ENCODE data around the gene SLC25A26.
A peak's percentile ranks its signal among the peaks of the same experiment; 100 is the strongest.

SLC25A26 gene

GRCh38 chr3:66383998-66384745 lies 163.4 kb downstream of the SLC25A26 start:
- Histone ChIP-seq H3K36me3 (ENCODE audit: control insufficient read depth, insufficient read depth, low read length) (peaks cover 66% of the 10 kb centered on the region), H3K27ac (ENCODE audit: low read depth, low read length) (no peak overlapping the region), H3K4me3 (ENCODE audit: low read length) (no peak overlapping the region), H3K9ac (ENCODE audit: low read length) (no peak overlapping the region), H3K27me3 (ENCODE audit: control insufficient read depth, insufficient read depth, low read length) (no peaks in the 10 kb centered on the region), H3K4me1 (ENCODE audit: control insufficient read depth, insufficient read depth, low read length) (peaks cover 10% of the 10 kb centered on the region)

GRCh38 chr3:66385066-66385465 lies 164.3 kb downstream of the SLC25A26 start:
- Histone ChIP-seq H3K4me1 (ENCODE audit: control insufficient read depth, insufficient read depth, low read length) (peaks cover 10% of the 10 kb centered on the region), H3K27me3 (ENCODE audit: control insufficient read depth, insufficient read depth, low read length) (no peaks in the 10 kb centered on the region), H3K27ac (ENCODE audit: low read depth, low read length) (no peak overlapping the region), H3K4me3 (ENCODE audit: low read length) (no peak overlapping the region), H3K36me3 (ENCODE audit: control insufficient read depth, insufficient read depth, low read length) (peaks cover 57% of the 10 kb centered on the region), H3K9ac (ENCODE audit: low read length) (no peak overlapping the region)

- Histone ChIP-seq H3K4me3 (ENCODE audit: low read length) (no peak overlapping the region), H3K9ac (ENCODE audit: low read length) (no peak overlapping the region), H3K27me3 (ENCODE audit: control insufficient read depth, insufficient read depth, low read length) (no peaks in the 10 kb centered on the region), H3K4me1 (ENCODE audit: control insufficient read depth, insufficient read depth, low read length) (peaks cover 8% of the 10 kb centered on the region), H3K36me3 (ENCODE audit: control insufficient read depth, insufficient read depth, low read length) (peaks cover 48% of the 10 kb centered on the region), H3K27ac (ENCODE audit: low read depth, low read length) (peak overlapping the region; percentile 3)
Measured at GRCh38 chr3:66386011-66386924, 165.5 kb downstream of the SLC25A26 start.

GRCh38 chr3:66386925-66387650 lies 166.3 kb downstream of the SLC25A26 start:
- Histone ChIP-seq H3K4me1 (ENCODE audit: control insufficient read depth, insufficient read depth, low read length) (peaks cover under 1% of the 10 kb centered on the region), H3K36me3 (ENCODE audit: control insufficient read depth, insufficient read depth, low read length) (peaks cover 42% of the 10 kb centered on the region), H3K27me3 (ENCODE audit: control insufficient read depth, insufficient read depth, low read length) (no peaks in the 10 kb centered on the region), H3K4me3 (ENCODE audit: low read length) (no peak overlapping the region), H3K27ac (ENCODE audit: low read depth, low read length) (no peak overlapping the region), H3K9ac (ENCODE audit: low read length) (no peak overlapping the region)

GRCh38 chr3:66390013-66390412 lies 169.2 kb downstream of the SLC25A26 start:
- Histone ChIP-seq H3K9ac (ENCODE audit: low read length) (no peak overlapping the region), H3K27ac (ENCODE audit: low read depth, low read length) (no peak overlapping the region), H3K27me3 (ENCODE audit: control insufficient read depth, insufficient read depth, low read length) (no peaks in the 10 kb centered on the region), H3K36me3 (ENCODE audit: control insufficient read depth, insufficient read depth, low read length) (peaks cover 30% of the 10 kb centered on the region), H3K4me1 (ENCODE audit: control insufficient read depth, insufficient read depth, low read length) (peaks cover 9% of the 10 kb centered on the region), H3K4me3 (ENCODE audit: low read length) (no peak overlapping the region)

GRCh38 chr3:66392512-66392911 lies 171.7 kb downstream of the SLC25A26 start:
- peaks cover 18% of the 10 kb centered on the region for H3K4me1 ChIP-seq (ENCODE audit: control insufficient read depth, insufficient read depth, low read length)
- peaks cover 35% of the 10 kb centered on the region for H3K36me3 ChIP-seq (ENCODE audit: control insufficient read depth, insufficient read depth, low read length)
- no peak overlapping the region for H3K9ac ChIP-seq (ENCODE audit: low read length)
- H3K4me3 ChIP-seq (ENCODE audit: low read length), result no peak overlapping the region
- no peak overlapping the region for H3K27ac ChIP-seq (ENCODE audit: low read depth, low read length)
- no peaks in the 10 kb centered on the region for H3K27me3 ChIP-seq (ENCODE audit: control insufficient read depth, insufficient read depth, low read length)

GRCh38 chr3:66392966-66393332 lies 172.1 kb downstream of the SLC25A26 start:
- no peak overlapping the region for H3K4me3 ChIP-seq (ENCODE audit: low read length)

GRCh38 chr3:66393333-66394005 lies 172.7 kb downstream of the SLC25A26 start:
- H3K4me1 ChIP-seq (ENCODE audit: control insufficient read depth, insufficient read depth, low read length), result peaks cover 21% of the 10 kb centered on the region
- no peak overlapping the region for H3K9ac ChIP-seq (ENCODE audit: low read length)
- H3K27me3 ChIP-seq (ENCODE audit: control insufficient read depth, insufficient read depth, low read length), result no peaks in the 10 kb centered on the region
- peak overlapping the region; percentile 65 for H3K27ac ChIP-seq (ENCODE audit: low read depth, low read length)
- H3K36me3 ChIP-seq (ENCODE audit: control insufficient read depth, insufficient read depth, low read length), result peaks cover 39% of the 10 kb centered on the region
- no peak overlapping the region for H3K4me3 ChIP-seq (ENCODE audit: low read length)

More at GRCh38 chr3:66392966-66393332, 172.1 kb downstream of the SLC25A26 start:
- H3K27ac ChIP-seq (ENCODE audit: low read depth, low read length), result peak overlapping the region; percentile 65
- H3K27me3 ChIP-seq (ENCODE audit: control insufficient read depth, insufficient read depth, low read length), result no peaks in the 10 kb centered on the region
- peaks cover 21% of the 10 kb centered on the region for H3K4me1 ChIP-seq (ENCODE audit: control insufficient read depth, insufficient read depth, low read length)
- H3K36me3 ChIP-seq (ENCODE audit: control insufficient read depth, insufficient read depth, low read length), result peaks cover 39% of the 10 kb centered on the region
- no peak overlapping the region for H3K9ac ChIP-seq (ENCODE audit: low read length)

GRCh38 chr3:66394019-66394752 lies 173.4 kb downstream of the SLC25A26 start:
- peaks cover 41% of the 10 kb centered on the region for H3K36me3 ChIP-seq (ENCODE audit: control insufficient read depth, insufficient read depth, low read length)

GRCh38 chr3:66394753-66395249 lies 174.0 kb downstream of the SLC25A26 start:
- Histone ChIP-seq H3K9ac (ENCODE audit: low read length) (no peak overlapping the region), H3K4me3 (ENCODE audit: low read length) (no peak overlapping the region), H3K36me3 (ENCODE audit: control insufficient read depth, insufficient read depth, low read length) (peaks cover 41% of the 10 kb centered on the region), H3K4me1 (ENCODE audit: control insufficient read depth, insufficient read depth, low read length) (peaks cover 21% of the 10 kb centered on the region), H3K27me3 (ENCODE audit: control insufficient read depth, insufficient read depth, low read length) (no peaks in the 10 kb centered on the region), H3K27ac (ENCODE audit: low read depth, low read length) (peak overlapping the region; percentile 65)

More at GRCh38 chr3:66394019-66394752, 173.4 kb downstream of the SLC25A26 start:
- Histone ChIP-seq H3K9ac (ENCODE audit: low read length) (no peak overlapping the region), H3K27ac (ENCODE audit: low read depth, low read length) (peak overlapping the region; percentile 65), H3K4me3 (ENCODE audit: low read length) (no peak overlapping the region), H3K4me1 (ENCODE audit: control insufficient read depth, insufficient read depth, low read length) (peaks cover 21% of the 10 kb centered on the region), H3K27me3 (ENCODE audit: control insufficient read depth, insufficient read depth, low read length) (no peaks in the 10 kb centered on the region)

GRCh38 chr3:66395635-66396034 lies 174.8 kb downstream of the SLC25A26 start:
- peaks cover 28% of the 10 kb centered on the region for H3K4me1 ChIP-seq (ENCODE audit: control insufficient read depth, insufficient read depth, low read length)

More at GRCh38 chr3:66395635-66396034, 174.8 kb downstream of the SLC25A26 start:
- H3K36me3 ChIP-seq (ENCODE audit: control insufficient read depth, insufficient read depth, low read length), result peaks cover 41% of the 10 kb centered on the region
- H3K27ac ChIP-seq (ENCODE audit: low read depth, low read length), result peak overlapping the region; percentile 15
- no peaks in the 10 kb centered on the region for H3K27me3 ChIP-seq (ENCODE audit: control insufficient read depth, insufficient read depth, low read length)
- no peak overlapping the region for H3K4me3 ChIP-seq (ENCODE audit: low read length)
- H3K9ac ChIP-seq (ENCODE audit: low read length), result no peak overlapping the region
